ENCODE measurements around the gene KCNG2.

The KCNG2 gene

GRCh38 chr18:79770826-79771225 is 26.9 kb upstream of the KCNG2 start:
- H2AFZ ChIP-seq (ENCODE audit: low read depth): no peak overlapping the region
- no peaks in the 10 kb centered on the region for H3K4me1 ChIP-seq (ENCODE audit: low read depth, poor library complexity, severe bottlenecking)
- no peak overlapping the region for H3K4me3 ChIP-seq (IDR thresholded peaks at IDR 0.05; ENCODE audit: insufficient read depth, low read depth, low read length)
- no peaks in the 10 kb centered on the region for H3K36me3 ChIP-seq (ENCODE audit: insufficient read depth)
- peaks cover 18% of the 10 kb centered on the region for H3K27me3 ChIP-seq (ENCODE audit: insufficient read depth, low read depth)
- no peaks in the 10 kb centered on the region for H3K79me2 ChIP-seq (ENCODE audit: insufficient read depth, low read depth)
- no peak for TF ChIP-seq CTCF (conservative IDR thresholded peaks at IDR 0.05; ENCODE audit: low read depth, low read length)
- H3K9ac ChIP-seq: no peak overlapping the region
- no peak overlapping the region for H3K4me2 ChIP-seq
- no peaks in the 10 kb centered on the region for H4K20me1 ChIP-seq (ENCODE audit: insufficient read depth)
- no peak overlapping the region for H3K27ac ChIP-seq

GRCh38 chr18:79771446-79772107 is 26.2 kb upstream of the KCNG2 start:
- H3K27me3 ChIP-seq (ENCODE audit: insufficient read depth, low read depth): peaks cover 18% of the 10 kb centered on the region
- no peak for TF ChIP-seq CTCF (conservative IDR thresholded peaks at IDR 0.05; ENCODE audit: low read depth, low read length)

GRCh38 chr18:79772108-79772864 is 25.5 kb upstream of the KCNG2 start:
- H3K4me3 ChIP-seq (IDR thresholded peaks at IDR 0.05; ENCODE audit: insufficient read depth, low read depth, low read length): no peak overlapping the region
- no peak overlapping the region for H3K9ac ChIP-seq
- no peak for TF ChIP-seq CTCF (conservative IDR thresholded peaks at IDR 0.05; ENCODE audit: low read depth, low read length)
- no peaks in the 10 kb centered on the region for H3K4me1 ChIP-seq (ENCODE audit: low read depth, poor library complexity, severe bottlenecking)
- no peak overlapping the region for H2AFZ ChIP-seq (ENCODE audit: low read depth)
- no peaks in the 10 kb centered on the region for H3K79me2 ChIP-seq (ENCODE audit: insufficient read depth, low read depth)
- no peak overlapping the region for H3K27ac ChIP-seq
- no peak overlapping the region for H3K4me2 ChIP-seq
- no peaks in the 10 kb centered on the region for H3K36me3 ChIP-seq (ENCODE audit: insufficient read depth)
- peaks cover 18% of the 10 kb centered on the region for H3K27me3 ChIP-seq (ENCODE audit: insufficient read depth, low read depth)
- no peaks in the 10 kb centered on the region for H4K20me1 ChIP-seq (ENCODE audit: insufficient read depth)

More at GRCh38 chr18:79771446-79772107, 26.2 kb upstream of the KCNG2 start:
- H3K79me2 ChIP-seq (ENCODE audit: insufficient read depth, low read depth): no peaks in the 10 kb centered on the region
- H3K4me3 ChIP-seq (IDR thresholded peaks at IDR 0.05; ENCODE audit: insufficient read depth, low read depth, low read length): no peak overlapping the region
- H3K4me1 ChIP-seq (ENCODE audit: low read depth, poor library complexity, severe bottlenecking): no peaks in the 10 kb centered on the region
- no peak overlapping the region for H3K4me2 ChIP-seq
- H3K36me3 ChIP-seq (ENCODE audit: insufficient read depth): no peaks in the 10 kb centered on the region
- H2AFZ ChIP-seq (ENCODE audit: low read depth): no peak overlapping the region
- no peak overlapping the region for H3K9ac ChIP-seq
- H3K27ac ChIP-seq: no peak overlapping the region
- no peaks in the 10 kb centered on the region for H4K20me1 ChIP-seq (ENCODE audit: insufficient read depth)

GRCh38 chr18:79772865-79773696 is 24.7 kb upstream of the KCNG2 start:
- Histone ChIP-seq H3K36me3 (ENCODE audit: insufficient read depth) (no peaks in the 10 kb centered on the region), H3K79me2 (ENCODE audit: insufficient read depth, low read depth) (no peaks in the 10 kb centered on the region), H3K4me2 (no peak overlapping the region), H3K9ac (no peak overlapping the region), H2AFZ (ENCODE audit: low read depth) (no peak overlapping the region; the same call in 1 of the 2 replicates), H3K4me3 (IDR thresholded peaks at IDR 0.05; ENCODE audit: insufficient read depth, low read depth, low read length) (no peak overlapping the region), H4K20me1 (ENCODE audit: insufficient read depth) (no peaks in the 10 kb centered on the region), H3K4me1 (ENCODE audit: low read depth, poor library complexity, severe bottlenecking) (no peaks in the 10 kb centered on the region), H3K27me3 (ENCODE audit: insufficient read depth, low read depth) (peaks cover 18% of the 10 kb centered on the region), H3K27ac (no peak overlapping the region)
- TF ChIP-seq CTCF (conservative IDR thresholded peaks at IDR 0.05; ENCODE audit: low read depth, low read length): no peak

All from KMS-11 (cell line).